Natural killer cell treated with Interleukin-12 subunit alpha and Interleukin-12 subunit beta and Interleukin-15 and Interleukin-18, amount 100 ng/mL, for 72 hours (primary cell): Measurements from ENCODE around the gene INTS11. TPM values are rescaled to one million over a fixed set of nuclear protein-coding genes. Genes with fewer than 3 reads are reported as not detected.

Source experiments
- ATAC-seq, 2 donors: fragments of 150-1000 bp; cut with Tn5 transposase in 1 of 2; sonication (Bioruptor Pico), chemical (Tn5 transposase) in 1 of 2; 2 replicates each; pipeline ENCODE4 v1.10.0; 2021
- DNase-seq: peaks from one replicate; pipeline ENCODE4 v3.0.0; 2022; ENCODE audit warnings: low spot score
- H3K27ac Mint-ChIP-seq, 2 donors: 1 replicate in 1 of 2; 2 replicates in 1 of 2; pipeline ENCODE4 v1.8.0; 2022; ENCODE audit warnings: mixed read lengths in 2 of 2, mild to moderate bottlenecking in 1 of 2, moderate library complexity in 1 of 2
- H3K27me3 Mint-ChIP-seq, 2 donors: 1 replicate in 1 of 2; 2 replicates in 1 of 2; pipeline ENCODE4 v1.8.0; 2022; ENCODE audit warnings: mixed read lengths in 2 of 2
- H3K36me3 Mint-ChIP-seq: one replicate; pipeline ENCODE4 v1.8.0; 2022; ENCODE audit warnings: mixed read lengths
- H3K4me1 Mint-ChIP-seq, 2 donors: 1 replicate in 1 of 2; 2 replicates in 1 of 2; pipeline ENCODE4 v1.8.0; 2022; ENCODE audit warnings: low read depth in 2 of 2, mixed read lengths in 2 of 2, mild to moderate bottlenecking in 1 of 2
- H3K4me3 Mint-ChIP-seq: one replicate; pipeline ENCODE4 v1.8.0; 2022; ENCODE audit warnings: mixed read lengths
- H3K9me3 Mint-ChIP-seq: 2 replicates; pipeline ENCODE4 v1.8.0; 2022; ENCODE audit warnings: mixed read lengths
- total RNA-seq, 2 donors: library from RNA; stranded (reverse); gene quantifications; one replicate each; pipeline ENCODE4 v1.2.3, GENCODE V29; 2022

Gene INTS11
- total RNA-seq, 2 donors from 2014 or later, result 122 to 204 TPM

- no peak overlapping the region for H3K4me3 Mint-ChIP-seq
- H3K9me3 Mint-ChIP-seq, result no peaks in the 10 kb centered on the region
- H3K27me3 Mint-ChIP-seq, result no peaks in the 10 kb centered on the region
- peaks cover 4% of the 10 kb centered on the region in 2 donors for H3K4me1 Mint-ChIP-seq
- H3K27ac Mint-ChIP-seq, result no peak overlapping the region
- no peak for DNase-seq
- no peaks in the 10 kb centered on the region for H3K36me3 Mint-ChIP-seq
- no peak for ATAC-seq
Measured at GRCh38 chr1:1332774-1333480, 8.5 kb upstream of the INTS11 start.

DNA sequence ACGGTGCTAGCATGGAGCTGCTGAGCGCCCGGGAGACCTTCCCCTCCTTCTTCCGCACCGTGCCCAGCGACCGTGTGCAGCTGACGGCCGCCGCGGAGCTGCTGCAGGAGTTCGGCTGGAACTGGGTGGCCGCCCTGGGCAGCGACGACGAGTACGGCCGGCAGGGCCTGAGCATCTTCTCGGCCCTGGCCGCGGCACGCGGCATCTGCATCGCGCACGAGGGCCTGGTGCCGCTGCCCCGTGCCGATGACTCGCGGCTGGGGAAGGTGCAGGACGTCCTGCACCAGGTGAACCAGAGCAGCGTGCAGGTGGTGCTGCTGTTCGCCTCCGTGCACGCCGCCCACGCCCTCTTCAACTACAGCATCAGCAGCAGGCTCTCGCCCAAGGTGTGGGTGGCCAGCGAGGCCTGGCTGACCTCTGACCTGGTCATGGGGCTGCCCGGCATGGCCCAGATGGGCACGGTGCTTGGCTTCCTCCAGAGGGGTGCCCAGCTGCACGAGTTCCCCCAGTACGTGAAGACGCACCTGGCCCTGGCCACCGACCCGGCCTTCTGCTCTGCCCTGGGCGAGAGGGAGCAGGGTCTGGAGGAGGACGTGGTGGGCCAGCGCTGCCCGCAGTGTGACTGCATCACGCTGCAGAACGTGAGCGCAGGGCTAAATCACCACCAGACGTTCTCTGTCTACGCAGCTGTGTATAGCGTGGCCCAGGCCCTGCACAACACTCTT lies 7.7 kb upstream of the INTS11 start:
- Mint-ChIP-seq H3K27ac (no peak overlapping the region), H3K36me3 (no peaks in the 10 kb centered on the region), H3K27me3 (no peaks in the 10 kb centered on the region), H3K9me3 (no peaks in the 10 kb centered on the region), H3K4me3 (no peak overlapping the region), H3K4me1 (peaks cover 4% of the 10 kb centered on the region in 2 donors)
- DNase-seq, result no peak
- no peak for ATAC-seq

- no peak within 1 kb of the TSS for H3K4me3 Mint-ChIP-seq
- H3K27ac Mint-ChIP-seq, result no peak within 1 kb of the TSS
- no peaks in the 10 kb centered on the region for H3K9me3 Mint-ChIP-seq
- no peaks in the 10 kb centered on the region for H3K36me3 Mint-ChIP-seq
- no peak for ATAC-seq
- no peaks in the 10 kb centered on the region for H3K27me3 Mint-ChIP-seq
- DNase-seq, result no peak
- H3K4me1 Mint-ChIP-seq, result peaks cover 4 to 5% of the 10 kb centered on the region in 2 donors
Measured at GRCh38 chr1:1331068-1331965, 6.9 kb upstream of the INTS11 start, which contains the start of gene TAS1R3. Gene TAS1R3, plus strand, starts transcription at chr1:1331280. Its CDS starts 66 bp downstream, at chr1:1331346.

- H3K27me3 Mint-ChIP-seq, result no peaks in the 10 kb centered on the region
- H3K4me1 Mint-ChIP-seq, result peaks cover 4 to 7% of the 10 kb centered on the region in 2 donors
- no peak overlapping the region for H3K4me3 Mint-ChIP-seq
- H3K27ac Mint-ChIP-seq, result no peak overlapping the region
- no peaks in the 10 kb centered on the region for H3K9me3 Mint-ChIP-seq
- no peaks in the 10 kb centered on the region for H3K36me3 Mint-ChIP-seq
- ATAC-seq (no peak), DNase-seq (no peak)
Measured at GRCh38 chr1:1330366-1331067, 6.1 kb upstream of the INTS11 start.

DNA sequence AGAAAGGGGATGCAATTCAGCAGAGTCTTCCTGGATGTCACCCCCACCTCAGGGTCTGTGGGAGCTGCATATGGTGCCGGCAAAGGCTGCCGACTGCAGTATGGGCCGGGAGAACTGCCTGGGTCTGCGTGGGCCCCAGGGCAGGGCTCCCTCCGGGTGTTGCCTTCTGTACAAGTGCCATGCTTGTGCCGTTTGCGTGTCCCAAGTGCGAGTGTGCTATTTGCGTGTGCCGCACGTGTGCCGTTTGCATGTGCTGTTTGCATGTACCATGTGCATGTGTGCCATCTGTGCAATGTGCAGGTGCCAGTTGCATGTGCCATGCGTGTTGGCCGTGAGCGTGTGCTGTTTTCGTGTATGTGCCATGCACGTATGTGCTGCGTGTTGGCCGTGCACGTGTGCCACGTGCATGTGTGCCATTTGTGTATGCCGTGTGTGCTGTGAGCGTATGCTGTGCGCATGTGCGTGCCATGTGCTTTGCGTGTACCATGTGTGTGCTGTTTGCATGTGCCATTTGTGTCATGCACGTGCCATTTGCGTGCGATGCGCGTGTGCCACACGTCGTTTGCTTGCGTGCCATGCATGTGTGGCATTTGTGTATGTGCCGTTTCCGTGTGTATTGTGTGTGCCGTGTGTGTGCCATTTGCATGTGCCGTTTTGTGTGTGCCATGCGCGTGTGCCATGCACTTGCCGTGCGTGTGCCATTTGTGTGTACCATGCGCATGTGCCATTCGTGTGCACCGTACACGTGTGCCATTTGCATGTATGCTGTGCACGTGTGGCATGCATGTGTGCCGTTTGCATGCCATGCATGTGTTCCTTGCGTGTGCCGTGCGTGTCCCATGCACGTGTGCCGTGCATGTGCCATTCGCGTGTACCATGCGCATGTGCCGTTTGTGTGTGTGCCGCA lies 5.1 kb upstream of the INTS11 start:
- DNase-seq (no peak), ATAC-seq (no peak)
- Mint-ChIP-seq H3K27ac (no peak overlapping the region), H3K4me1 (peaks cover 4 to 8% of the 10 kb centered on the region in 2 donors), H3K9me3 (no peaks in the 10 kb centered on the region), H3K4me3 (no peak overlapping the region), H3K27me3 (no peaks in the 10 kb centered on the region), H3K36me3 (no peaks in the 10 kb centered on the region)

DNA sequence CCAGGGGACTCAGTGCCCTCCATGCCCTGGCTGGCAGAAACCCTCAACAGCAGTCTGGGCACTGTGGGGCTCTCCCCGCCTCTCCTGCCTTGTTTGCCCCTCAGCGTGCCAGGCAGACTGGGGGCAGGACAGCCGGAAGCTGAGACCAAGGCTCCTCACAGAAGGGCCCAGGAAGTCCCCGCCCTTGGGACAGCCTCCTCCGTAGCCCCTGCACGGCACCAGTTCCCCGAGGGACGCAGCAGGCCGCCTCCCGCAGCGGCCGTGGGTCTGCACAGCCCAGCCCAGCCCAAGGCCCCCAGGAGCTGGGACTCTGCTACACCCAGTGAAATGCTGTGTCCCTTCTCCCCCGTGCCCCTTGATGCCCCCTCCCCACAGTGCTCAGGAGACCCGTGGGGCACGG lies 3.8 kb upstream of the INTS11 start:
- Mint-ChIP-seq H3K4me1 (peaks cover 9 to 15% of the 10 kb centered on the region in 2 donors), H3K27me3 (no peaks in the 10 kb centered on the region), H3K27ac (no peak overlapping the region), H3K9me3 (no peaks in the 10 kb centered on the region), H3K4me3 (no peak overlapping the region), H3K36me3 (peaks cover 6% of the 10 kb centered on the region)
- no peak for DNase-seq
- no peak for ATAC-seq

GRCh38 chr1:1327291-1327690 lies 2.8 kb upstream of the INTS11 start:
- no peak overlapping the region for H3K27ac Mint-ChIP-seq
- H3K4me1 Mint-ChIP-seq, result peaks cover 19 to 20% of the 10 kb centered on the region in 2 donors

DNA sequence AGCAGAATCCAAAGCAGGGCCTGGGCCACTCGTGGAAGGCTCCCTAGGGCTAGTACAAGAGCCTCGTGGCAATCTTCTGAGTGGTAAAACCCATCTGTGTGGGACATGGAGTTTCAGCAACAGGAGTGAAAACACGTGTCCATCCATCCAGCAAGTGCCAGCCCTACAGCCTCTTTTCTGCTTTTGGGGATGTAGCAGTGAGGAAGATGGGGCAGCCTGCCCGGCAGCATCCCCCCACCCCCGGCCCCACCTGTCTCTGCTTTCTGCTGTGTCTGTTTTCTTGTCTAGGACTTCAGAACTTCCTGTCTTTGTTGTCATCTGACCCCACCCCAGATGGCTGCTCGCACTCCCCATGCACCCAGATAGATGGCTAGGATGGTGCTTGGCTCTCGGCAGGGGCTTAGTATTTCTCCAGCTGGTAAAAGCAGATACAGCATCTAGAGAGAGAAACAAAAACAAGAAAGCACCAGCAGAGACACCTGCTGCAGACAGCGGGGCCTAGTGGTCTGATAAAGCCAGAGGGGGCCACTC lies 1.7 kb upstream of the INTS11 start:
- H3K9me3 Mint-ChIP-seq, result no peaks in the 10 kb centered on the region
- DNase-seq (no peak), ATAC-seq (no peak)
- peaks cover 23 to 24% of the 10 kb centered on the region in 2 donors for H3K4me1 Mint-ChIP-seq
- peaks cover 6% of the 10 kb centered on the region for H3K36me3 Mint-ChIP-seq
- H3K4me3 Mint-ChIP-seq, result peak overlapping the region; percentile 32
- no peaks in the 10 kb centered on the region for H3K27me3 Mint-ChIP-seq
- H3K27ac Mint-ChIP-seq, result peak overlapping the region in 1 of 2 donors; percentile 31

More at GRCh38 chr1:1327291-1327690, 2.8 kb upstream of the INTS11 start:
- Mint-ChIP-seq H3K27me3 (no peaks in the 10 kb centered on the region), H3K36me3 (peaks cover 6% of the 10 kb centered on the region), H3K9me3 (no peaks in the 10 kb centered on the region), H3K4me3 (no peak overlapping the region)
- no peak for DNase-seq
- no peak for ATAC-seq

- Mint-ChIP-seq H3K4me3 (peak overlapping the region; percentile 85), H3K27me3 (no peaks in the 10 kb centered on the region), H3K27ac (peak overlapping the region in 1 of 2 donors; percentile 31), H3K4me1 (peaks cover 23 to 24% of the 10 kb centered on the region in 2 donors), H3K9me3 (no peaks in the 10 kb centered on the region), H3K36me3 (peaks cover 6% of the 10 kb centered on the region)
- ATAC-seq (no peak), DNase-seq (no peak)
Measured at GRCh38 chr1:1325288-1326074, 1.0 kb upstream of the INTS11 start.

- peaks cover 20 to 28% of the 10 kb centered on the region in 2 donors for H3K4me1 Mint-ChIP-seq
- DNase-seq (no peak), ATAC-seq (peak; percentile 55 to 58)
- H3K27me3 Mint-ChIP-seq, result no peaks in the 10 kb centered on the region
- H3K27ac Mint-ChIP-seq, result peak overlapping the region; percentile 51 to 80
- peak overlapping the region; percentile 85 for H3K4me3 Mint-ChIP-seq
- H3K9me3 Mint-ChIP-seq, result no peaks in the 10 kb centered on the region
- H3K36me3 Mint-ChIP-seq, result peaks cover 6% of the 10 kb centered on the region
Measured at GRCh38 chr1:1324084-1324523, 356 bp downstream of the INTS11 start.

DNA sequence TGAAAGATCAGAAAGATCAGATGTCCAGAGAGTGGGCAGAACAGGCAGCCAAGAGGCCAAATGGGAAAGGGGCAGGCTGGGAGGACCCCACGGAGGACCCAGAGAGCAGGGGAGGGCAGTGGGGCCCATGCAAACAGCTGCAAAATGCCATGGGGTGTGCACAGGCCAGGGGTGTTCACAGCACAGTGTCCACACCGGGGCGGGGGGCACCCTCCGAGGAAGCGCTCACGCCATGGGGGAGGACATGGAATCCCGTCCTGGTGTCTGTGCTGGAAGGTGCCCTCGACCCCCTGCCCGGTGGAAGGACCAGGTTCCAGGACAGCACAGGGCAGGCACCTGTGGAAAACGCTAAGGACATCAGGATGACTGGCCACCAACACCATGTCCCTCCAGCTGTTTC lies 1.5 kb downstream of the INTS11 start:
- Mint-ChIP-seq H3K4me3 (peak overlapping the region; percentile 99), H3K9me3 (no peaks in the 10 kb centered on the region), H3K36me3 (peaks cover 6% of the 10 kb centered on the region), H3K27ac (peak overlapping the region in 1 of 2 donors; percentile 94), H3K27me3 (no peaks in the 10 kb centered on the region), H3K4me1 (peaks cover 20 to 28% of the 10 kb centered on the region in 2 donors)
- ATAC-seq (no peak), DNase-seq (no peak)
